Mesothelial cell of epicardium (in vitro differentiated cells): Measurements from ENCODE around the gene STOM. TPM values are rescaled to one million over a fixed set of nuclear protein-coding genes. Genes with fewer than 3 reads are reported as not detected.

ENCODE experiments used
- DNase-seq, 2 experiments: peaks; one replicate each; pipeline ENCODE4 v3.0.0; 2021; ENCODE audit warnings: low spot score in 2 of 2; ENCODE audit not compliant: unreplicated experiment in 2 of 2
- H3K27ac Mint-ChIP-seq: 2 replicates; pipeline ENCODE4 v1.8.0; 2021; ENCODE audit warnings: mixed read lengths
- H3K27me3 Mint-ChIP-seq: 2 replicates; pipeline ENCODE4 v1.8.0; 2021; ENCODE audit warnings: low read depth, mixed read lengths
- H3K36me3 Mint-ChIP-seq: 2 replicates; pipeline ENCODE4 v1.8.0; 2021; ENCODE audit warnings: mixed read lengths
- H3K4me1 Mint-ChIP-seq: 2 replicates; pipeline ENCODE4 v1.8.0; 2021; ENCODE audit warnings: mixed read lengths
- H3K4me3 Mint-ChIP-seq: 2 replicates; pipeline ENCODE4 v1.8.0; 2021; ENCODE audit warnings: mild to moderate bottlenecking, moderate library complexity, mixed read lengths
- H3K9me3 Mint-ChIP-seq: 2 replicates; pipeline ENCODE4 v1.8.0; 2021; ENCODE audit warnings: mixed read lengths
- total RNA-seq: library from RNA; stranded (reverse); gene quantifications from 3 replicates; pipeline ENCODE4 v1.2.1, GENCODE V29; 2021
- TF ChIP-seq, protein P1 (sequence below): fragments of 200-600 bp; sonication (generic); IDR thresholded peaks from one replicate; pipeline ENCODE4 v1.5.0; 2021; ENCODE audit warnings: antibody characterized with exemption; ENCODE audit not compliant: unreplicated experiment

The STOM gene
- total RNA-seq, 1 donor from 2014 or later, result 53.2 TPM

DNA sequence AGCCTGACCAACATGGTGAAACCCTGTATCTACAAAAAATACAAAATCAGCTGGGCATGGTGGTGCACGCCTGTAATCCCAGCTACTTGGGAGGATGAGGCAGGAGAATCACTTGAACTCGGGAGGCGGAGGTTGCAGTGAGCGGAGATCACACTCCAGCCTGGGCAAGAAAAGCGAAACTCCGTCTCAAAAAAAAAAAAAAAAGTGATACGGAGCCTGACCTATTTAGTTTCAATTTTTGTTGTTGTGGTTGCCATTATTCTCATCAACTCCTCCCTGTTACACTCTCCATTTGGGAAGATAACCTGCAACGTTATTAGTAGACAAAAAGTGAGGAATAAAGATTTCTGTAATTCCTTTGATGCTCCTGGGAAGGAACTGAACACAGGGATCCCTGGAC lies 1.3 kb downstream of the STOM start:
- TF ChIP-seq, protein P1, sequence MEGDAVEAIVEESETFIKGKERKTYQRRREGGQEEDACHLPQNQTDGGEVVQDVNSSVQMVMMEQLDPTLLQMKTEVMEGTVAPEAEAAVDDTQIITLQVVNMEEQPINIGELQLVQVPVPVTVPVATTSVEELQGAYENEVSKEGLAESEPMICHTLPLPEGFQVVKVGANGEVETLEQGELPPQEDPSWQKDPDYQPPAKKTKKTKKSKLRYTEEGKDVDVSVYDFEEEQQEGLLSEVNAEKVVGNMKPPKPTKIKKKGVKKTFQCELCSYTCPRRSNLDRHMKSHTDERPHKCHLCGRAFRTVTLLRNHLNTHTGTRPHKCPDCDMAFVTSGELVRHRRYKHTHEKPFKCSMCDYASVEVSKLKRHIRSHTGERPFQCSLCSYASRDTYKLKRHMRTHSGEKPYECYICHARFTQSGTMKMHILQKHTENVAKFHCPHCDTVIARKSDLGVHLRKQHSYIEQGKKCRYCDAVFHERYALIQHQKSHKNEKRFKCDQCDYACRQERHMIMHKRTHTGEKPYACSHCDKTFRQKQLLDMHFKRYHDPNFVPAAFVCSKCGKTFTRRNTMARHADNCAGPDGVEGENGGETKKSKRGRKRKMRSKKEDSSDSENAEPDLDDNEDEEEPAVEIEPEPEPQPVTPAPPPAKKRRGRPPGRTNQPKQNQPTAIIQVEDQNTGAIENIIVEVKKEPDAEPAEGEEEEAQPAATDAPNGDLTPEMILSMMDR, result no peak
- H3K36me3 Mint-ChIP-seq, result no peaks in the 10 kb centered on the region
- H3K27me3 Mint-ChIP-seq, result no peaks in the 10 kb centered on the region
- no peak for DNase-seq
- H3K4me1 Mint-ChIP-seq, result peaks cover 75% of the 10 kb centered on the region
- H3K9me3 Mint-ChIP-seq, result no peaks in the 10 kb centered on the region
- H3K4me3 Mint-ChIP-seq, result peak overlapping the region; percentile 81
- H3K27ac Mint-ChIP-seq, result peak overlapping the region; percentile 80

DNA sequence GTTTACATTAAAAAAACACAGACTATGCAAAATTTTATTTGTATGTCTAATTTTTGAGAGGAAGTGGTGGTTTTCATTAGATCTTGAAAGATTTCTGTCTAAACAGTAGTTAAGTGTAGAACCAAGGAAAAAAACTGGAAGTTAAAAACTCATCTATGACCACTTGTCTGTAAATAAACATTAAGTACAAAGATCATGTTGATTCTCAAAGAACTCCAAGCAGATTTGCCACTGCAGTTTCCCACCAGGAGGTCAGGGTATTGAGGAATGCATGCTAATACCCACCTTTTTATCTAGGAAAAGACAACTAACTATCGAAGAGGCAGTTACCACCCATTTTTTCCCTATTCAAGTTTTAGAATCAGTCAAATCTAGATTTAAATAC lies 1.9 kb downstream of the STOM start:
- TF ChIP-seq, protein P1, result no peak
- no peak for DNase-seq
- H3K27me3 Mint-ChIP-seq, result no peaks in the 10 kb centered on the region
- no peaks in the 10 kb centered on the region for H3K9me3 Mint-ChIP-seq
- H3K27ac Mint-ChIP-seq, result peak overlapping the region; percentile 87
- peaks cover 73% of the 10 kb centered on the region for H3K4me1 Mint-ChIP-seq
- no peaks in the 10 kb centered on the region for H3K36me3 Mint-ChIP-seq
- peak overlapping the region; percentile 54 for H3K4me3 Mint-ChIP-seq

DNA sequence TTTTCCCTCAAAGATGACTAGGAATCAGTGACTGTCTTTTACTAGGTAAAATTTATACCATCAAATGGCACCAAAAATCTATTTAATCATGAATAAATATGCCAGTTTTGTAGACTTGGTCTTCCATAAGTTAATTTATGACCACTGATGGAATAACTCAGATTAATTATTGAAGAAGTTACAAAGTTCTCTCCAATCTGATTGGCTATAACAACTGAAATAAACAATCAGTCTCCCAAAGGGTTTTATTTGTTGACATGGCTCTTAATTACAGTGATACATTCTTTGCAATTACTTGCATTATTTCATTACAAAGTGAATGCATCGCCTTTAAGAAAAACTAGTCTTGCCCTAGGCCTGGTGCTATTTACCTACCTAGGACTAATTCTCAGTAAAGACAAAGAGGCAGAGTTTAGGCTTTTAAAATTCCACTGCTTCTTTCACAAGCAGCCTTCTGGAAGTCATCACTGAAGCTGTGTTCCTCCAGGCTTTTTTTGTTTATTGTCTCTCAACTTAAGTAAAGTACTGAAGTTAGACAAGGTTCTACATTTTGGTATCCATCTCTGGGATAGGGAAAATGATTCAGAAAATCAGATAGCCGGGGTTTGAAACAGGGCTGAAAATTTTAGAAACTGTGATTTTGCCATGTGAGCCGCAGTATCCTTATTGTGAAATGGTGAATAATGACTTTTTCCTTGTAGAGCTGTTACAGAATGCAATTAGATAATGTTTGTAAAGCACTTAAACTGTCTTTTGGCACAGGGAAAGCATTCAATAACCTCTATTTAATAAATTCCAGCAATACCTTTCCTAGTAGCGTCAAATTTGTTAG lies 2.5 kb downstream of the STOM start:
- TF ChIP-seq, protein P1, result no peak
- Mint-ChIP-seq H3K36me3 (no peaks in the 10 kb centered on the region), H3K27ac (peak overlapping the region; percentile 87), H3K9me3 (no peaks in the 10 kb centered on the region), H3K4me1 (peaks cover 73% of the 10 kb centered on the region), H3K27me3 (no peaks in the 10 kb centered on the region), H3K4me3 (peak overlapping the region; percentile 54)
- DNase-seq, result no peak

DNA sequence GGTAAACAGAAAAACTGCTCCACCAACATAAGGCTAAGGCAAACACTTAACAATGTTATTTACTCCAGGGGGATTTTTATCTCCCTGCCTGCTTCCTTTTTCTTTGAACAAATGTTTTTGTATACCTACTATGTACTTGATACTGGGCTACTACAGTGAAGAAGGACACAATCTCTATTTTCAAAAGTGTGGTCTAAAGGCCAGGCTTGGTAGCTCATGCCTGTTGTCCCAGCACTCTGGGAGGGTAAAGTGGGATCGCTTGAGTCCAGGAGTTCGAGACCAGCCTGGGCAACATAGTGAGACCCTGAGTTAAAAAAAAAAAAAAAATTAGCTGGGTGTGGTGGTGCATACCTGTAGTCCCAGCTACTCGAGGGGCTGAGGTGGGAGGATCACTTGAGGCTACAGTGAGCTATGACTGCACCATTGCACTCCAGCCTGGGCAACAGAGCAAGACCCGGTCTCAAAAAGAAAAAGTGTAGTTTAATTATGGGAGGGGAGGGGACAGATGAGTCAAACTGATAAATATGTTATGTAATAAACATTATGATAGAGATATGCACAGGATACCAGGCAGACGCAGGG lies 3.3 kb downstream of the STOM start:
- no peaks in the 10 kb centered on the region for H3K36me3 Mint-ChIP-seq
- no peaks in the 10 kb centered on the region for H3K27me3 Mint-ChIP-seq
- no peak for DNase-seq
- peak overlapping the region; percentile 33 for H3K27ac Mint-ChIP-seq
- H3K4me3 Mint-ChIP-seq, result no peak overlapping the region
- H3K9me3 Mint-ChIP-seq, result no peaks in the 10 kb centered on the region
- H3K4me1 Mint-ChIP-seq, result peaks cover 69% of the 10 kb centered on the region
- TF ChIP-seq, protein P1, result no peak

DNA sequence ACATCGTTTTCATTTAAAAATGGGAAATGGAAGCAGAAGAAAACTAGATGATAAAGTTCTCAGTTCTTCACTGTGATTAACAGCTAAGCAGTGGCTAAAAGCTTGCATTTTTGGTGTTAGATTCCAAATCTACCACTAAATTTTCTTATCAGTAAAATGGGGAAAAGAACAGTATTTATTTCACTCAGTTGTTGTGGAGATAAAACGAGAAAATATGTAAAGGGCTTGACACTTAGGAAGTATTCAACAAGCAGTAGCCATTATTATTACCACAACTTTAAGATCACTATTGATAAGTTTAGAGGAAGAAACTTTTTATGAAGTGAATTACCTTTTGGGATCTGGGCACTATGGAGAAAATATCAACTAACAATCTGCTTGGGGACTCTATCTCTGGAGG lies 4.5 kb downstream of the STOM start:
- Mint-ChIP-seq H3K4me1 (peaks cover 70% of the 10 kb centered on the region), H3K9me3 (no peaks in the 10 kb centered on the region), H3K4me3 (no peak overlapping the region), H3K27me3 (no peaks in the 10 kb centered on the region), H3K27ac (peak overlapping the region; percentile 48), H3K36me3 (no peaks in the 10 kb centered on the region)
- DNase-seq, result no peak
- TF ChIP-seq, protein P1, result no peak
